ENCODE results near the gene ITSN2.

DNA sequence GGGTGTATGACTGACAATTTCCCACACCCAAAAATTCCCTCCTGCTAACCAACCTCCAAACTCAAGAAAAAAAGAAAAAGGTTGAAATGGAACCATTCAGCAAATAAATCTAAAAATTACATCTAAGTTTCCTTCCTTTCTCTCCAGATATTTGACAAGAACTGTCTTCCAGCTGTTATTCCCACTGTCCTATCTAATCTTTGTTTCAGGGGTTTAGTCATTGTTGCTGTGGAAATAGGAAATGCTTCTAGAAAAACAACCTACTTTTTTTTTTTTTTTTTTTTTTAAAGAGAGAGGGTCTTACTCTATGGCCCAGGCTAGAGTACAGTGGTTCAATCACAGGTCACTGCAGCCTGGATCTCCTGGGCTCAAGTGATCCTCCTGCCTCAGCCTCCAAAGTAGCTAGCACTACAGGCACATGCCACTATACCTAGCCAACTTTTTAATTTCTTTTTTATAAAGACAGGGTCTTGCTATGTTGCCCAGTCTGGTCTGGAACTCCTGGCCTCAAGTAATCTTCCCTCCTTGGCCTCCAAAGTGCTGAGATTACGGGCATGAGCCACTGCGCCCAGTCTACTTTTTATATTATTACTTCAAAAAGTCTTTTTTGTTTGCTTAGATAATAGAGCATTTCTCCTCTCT lies 88.1 kb downstream of the ITSN2 start:
- TF ChIP-seq CREB1 (CRISPR knock-in tag; IDR thresholded peaks at IDR 0.05), result no peak
- TF ChIP-seq AFF4 (CRISPR knock-in tag; IDR thresholded peaks at IDR 0.05; ENCODE audit: borderline replicate concordance), result no peak
- TF ChIP-seq, protein P1, sequence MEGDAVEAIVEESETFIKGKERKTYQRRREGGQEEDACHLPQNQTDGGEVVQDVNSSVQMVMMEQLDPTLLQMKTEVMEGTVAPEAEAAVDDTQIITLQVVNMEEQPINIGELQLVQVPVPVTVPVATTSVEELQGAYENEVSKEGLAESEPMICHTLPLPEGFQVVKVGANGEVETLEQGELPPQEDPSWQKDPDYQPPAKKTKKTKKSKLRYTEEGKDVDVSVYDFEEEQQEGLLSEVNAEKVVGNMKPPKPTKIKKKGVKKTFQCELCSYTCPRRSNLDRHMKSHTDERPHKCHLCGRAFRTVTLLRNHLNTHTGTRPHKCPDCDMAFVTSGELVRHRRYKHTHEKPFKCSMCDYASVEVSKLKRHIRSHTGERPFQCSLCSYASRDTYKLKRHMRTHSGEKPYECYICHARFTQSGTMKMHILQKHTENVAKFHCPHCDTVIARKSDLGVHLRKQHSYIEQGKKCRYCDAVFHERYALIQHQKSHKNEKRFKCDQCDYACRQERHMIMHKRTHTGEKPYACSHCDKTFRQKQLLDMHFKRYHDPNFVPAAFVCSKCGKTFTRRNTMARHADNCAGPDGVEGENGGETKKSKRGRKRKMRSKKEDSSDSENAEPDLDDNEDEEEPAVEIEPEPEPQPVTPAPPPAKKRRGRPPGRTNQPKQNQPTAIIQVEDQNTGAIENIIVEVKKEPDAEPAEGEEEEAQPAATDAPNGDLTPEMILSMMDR (IDR thresholded peaks at IDR 0.05), result no peak

All from WTC11 (cell line).